ENCODE results near the gene GOLGA1.
A peak's percentile ranks its signal among the peaks of the same experiment; 100 is the strongest.

Gene GOLGA1

DNA sequence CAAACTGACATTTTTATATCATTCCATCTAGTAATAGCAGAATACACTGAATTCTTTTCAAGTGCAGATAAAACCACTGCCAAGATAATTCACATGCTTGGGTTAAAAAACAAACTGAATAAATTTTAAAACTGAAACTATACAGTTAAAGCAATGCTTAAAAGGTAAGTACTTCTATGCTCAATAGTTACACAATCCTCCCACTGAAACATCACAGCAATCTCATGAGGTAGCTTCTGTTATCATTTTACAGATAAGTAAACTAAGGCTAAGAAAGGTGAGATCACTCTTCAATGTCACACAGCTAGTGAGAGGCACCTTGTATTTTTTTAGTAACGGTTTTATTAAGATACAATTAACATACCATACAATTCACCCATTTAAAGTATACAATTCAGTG lies 13.4 kb upstream of the GOLGA1 start:
- TF ChIP-seq, protein P1, sequence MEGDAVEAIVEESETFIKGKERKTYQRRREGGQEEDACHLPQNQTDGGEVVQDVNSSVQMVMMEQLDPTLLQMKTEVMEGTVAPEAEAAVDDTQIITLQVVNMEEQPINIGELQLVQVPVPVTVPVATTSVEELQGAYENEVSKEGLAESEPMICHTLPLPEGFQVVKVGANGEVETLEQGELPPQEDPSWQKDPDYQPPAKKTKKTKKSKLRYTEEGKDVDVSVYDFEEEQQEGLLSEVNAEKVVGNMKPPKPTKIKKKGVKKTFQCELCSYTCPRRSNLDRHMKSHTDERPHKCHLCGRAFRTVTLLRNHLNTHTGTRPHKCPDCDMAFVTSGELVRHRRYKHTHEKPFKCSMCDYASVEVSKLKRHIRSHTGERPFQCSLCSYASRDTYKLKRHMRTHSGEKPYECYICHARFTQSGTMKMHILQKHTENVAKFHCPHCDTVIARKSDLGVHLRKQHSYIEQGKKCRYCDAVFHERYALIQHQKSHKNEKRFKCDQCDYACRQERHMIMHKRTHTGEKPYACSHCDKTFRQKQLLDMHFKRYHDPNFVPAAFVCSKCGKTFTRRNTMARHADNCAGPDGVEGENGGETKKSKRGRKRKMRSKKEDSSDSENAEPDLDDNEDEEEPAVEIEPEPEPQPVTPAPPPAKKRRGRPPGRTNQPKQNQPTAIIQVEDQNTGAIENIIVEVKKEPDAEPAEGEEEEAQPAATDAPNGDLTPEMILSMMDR (IDR thresholded peaks at IDR 0.05; ENCODE audit: extremely low read depth, insufficient read depth, missing control alignments): no peak
- in situ Hi-C loops (cut with MboI; ENCODE audit: low pct_unique_long_range_greater_than_20kb, low sequenced_read_pairs, unreplicated experiment): no loop called here

DNA sequence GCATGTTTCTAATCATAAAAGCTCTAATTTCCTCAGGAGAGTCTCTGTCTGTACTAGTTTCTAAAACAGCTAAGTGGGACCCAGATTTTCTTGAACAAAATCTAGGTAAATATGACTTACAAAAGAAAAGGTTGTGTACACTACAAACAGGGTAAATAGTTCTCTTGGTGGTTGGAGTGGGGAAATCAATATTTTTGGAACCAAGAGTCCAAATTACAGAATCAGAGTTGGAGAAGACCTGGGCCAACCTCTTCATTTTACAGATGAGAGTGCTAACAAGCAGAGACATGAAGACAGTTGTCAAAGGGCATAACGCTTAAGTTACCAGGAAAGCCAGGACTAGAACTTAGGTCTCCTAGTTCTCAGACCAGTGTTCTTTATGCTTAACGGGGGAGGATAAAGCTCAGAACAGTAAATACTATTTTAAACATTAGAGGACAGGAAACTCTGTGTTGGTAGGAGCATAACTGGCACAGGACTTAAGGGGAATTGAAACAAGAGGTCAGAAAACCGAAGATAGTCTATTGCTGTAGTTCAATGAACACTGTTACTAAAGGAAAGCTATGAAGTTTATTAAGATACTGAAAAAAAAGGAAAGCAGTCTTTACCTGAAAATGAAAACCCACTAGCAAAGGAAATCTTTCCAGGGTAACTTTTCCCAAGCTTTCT lies 9.3 kb upstream of the GOLGA1 start:
- TF ChIP-seq, protein P1 (IDR thresholded peaks at IDR 0.05; ENCODE audit: extremely low read depth, insufficient read depth, missing control alignments): no peak
- DNase-seq (ENCODE audit: low spot score): peak; percentile 26
- in situ Hi-C loops (cut with MboI; ENCODE audit: low pct_unique_long_range_greater_than_20kb, low sequenced_read_pairs, unreplicated experiment): no loop called here

More for the DNA sequence above, 13.4 kb upstream of the GOLGA1 start:
- no peak for DNase-seq (ENCODE audit: low spot score)

DNA sequence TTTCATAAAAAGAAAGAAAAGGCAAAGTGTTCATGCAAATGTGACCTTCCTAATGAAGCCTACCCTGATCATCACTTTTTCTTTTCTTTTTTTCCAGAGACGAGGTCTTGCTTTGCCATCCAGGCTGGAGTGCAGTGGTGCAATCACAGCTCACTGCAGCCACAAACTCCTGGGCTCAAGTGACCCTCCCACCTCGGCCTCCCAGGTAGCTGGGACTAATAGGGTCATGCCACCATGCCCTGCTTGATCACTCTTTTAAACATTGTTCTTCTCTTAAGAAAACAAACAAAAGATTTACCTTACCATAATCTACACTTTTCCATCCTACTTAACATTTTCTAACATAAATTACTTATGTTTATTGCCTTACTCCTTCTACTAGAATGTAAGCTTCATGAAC lies 8.5 kb upstream of the GOLGA1 start:
- TF ChIP-seq, protein P1 (IDR thresholded peaks at IDR 0.05; ENCODE audit: extremely low read depth, insufficient read depth, missing control alignments): no peak

GRCh38 chr9:124947727-124948391 lies 7.0 kb upstream of the GOLGA1 start:
- TF ChIP-seq, protein P1 (IDR thresholded peaks at IDR 0.05; ENCODE audit: extremely low read depth, insufficient read depth, missing control alignments): no peak
- no peak for DNase-seq (ENCODE audit: low spot score)
- in situ Hi-C loops (cut with MboI; ENCODE audit: low pct_unique_long_range_greater_than_20kb, low sequenced_read_pairs, unreplicated experiment): no loop called here

More for the DNA sequence above, 8.5 kb upstream of the GOLGA1 start:
- no peak for DNase-seq (ENCODE audit: low spot score)
- in situ Hi-C loops (cut with MboI; ENCODE audit: low pct_unique_long_range_greater_than_20kb, low sequenced_read_pairs, unreplicated experiment): no loop called here

DNA sequence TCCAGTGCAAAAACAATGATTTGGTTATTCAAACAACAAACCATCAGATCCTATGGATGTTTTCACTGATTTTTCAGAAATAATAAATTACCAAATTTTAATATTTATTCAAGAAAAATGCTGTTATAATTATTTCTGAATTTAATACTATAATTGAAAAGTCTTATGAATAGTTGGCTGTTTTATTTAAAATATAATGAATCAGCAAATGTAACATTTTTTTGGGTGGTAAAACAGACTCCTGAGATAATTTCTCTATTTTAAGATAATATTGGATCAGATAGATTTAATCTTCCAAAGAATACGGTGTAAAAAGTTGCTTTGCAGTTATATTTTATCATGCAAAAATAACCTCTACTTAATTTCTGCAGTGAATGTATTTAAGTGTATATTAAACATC lies 5.3 kb upstream of the GOLGA1 start:
- TF ChIP-seq, protein P1 (IDR thresholded peaks at IDR 0.05; ENCODE audit: extremely low read depth, insufficient read depth, missing control alignments): no peak
- no peak for DNase-seq (ENCODE audit: low spot score)
- in situ Hi-C loops (cut with MboI; ENCODE audit: low pct_unique_long_range_greater_than_20kb, low sequenced_read_pairs, unreplicated experiment): no loop called here

DNA sequence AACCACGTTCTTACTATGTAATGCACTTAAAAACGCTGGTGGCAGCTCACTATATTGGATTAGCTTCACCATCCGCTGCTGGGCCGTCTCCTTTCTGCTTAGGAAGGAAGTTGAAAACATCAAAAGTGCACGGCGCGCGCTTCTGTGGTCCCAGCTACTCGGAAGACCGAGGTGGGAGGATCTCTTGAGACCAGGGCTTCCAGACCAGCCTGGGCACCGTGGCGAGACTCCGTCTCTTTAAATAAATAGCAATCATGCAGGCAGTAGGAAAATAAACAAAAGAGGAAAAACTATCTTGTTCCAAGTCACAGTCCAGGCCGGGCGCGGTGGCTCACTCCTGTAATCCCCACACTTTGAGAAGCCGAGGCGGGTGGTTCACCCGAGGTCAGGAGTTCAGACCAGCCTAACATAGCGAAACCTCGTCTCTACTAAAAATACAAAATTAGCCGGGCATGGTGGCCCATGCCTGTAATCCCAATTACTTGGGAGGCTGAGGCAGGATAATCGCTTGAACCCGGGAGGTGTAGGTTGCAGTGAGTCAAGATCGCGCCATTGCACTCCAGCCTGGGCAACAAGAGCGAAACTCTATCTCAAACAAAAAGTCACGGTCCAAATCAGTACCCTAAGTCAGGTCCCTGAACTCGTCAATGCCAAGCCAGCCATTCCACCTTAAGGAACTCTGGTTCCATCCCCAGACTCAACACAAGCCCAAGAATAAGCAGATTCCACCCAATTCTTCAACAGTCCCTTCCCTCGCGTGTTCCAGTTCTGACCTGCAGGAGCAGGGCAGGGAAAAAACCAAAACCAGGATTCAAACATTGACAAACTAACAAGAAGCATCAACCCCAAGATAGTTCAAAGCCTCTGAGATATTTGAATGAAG lies 1.0 kb upstream of the GOLGA1 start:
- DNase-seq (ENCODE audit: low spot score): peak; percentile 46

More for the DNA sequence above, 1.0 kb upstream of the GOLGA1 start:
- in situ Hi-C loops (cut with MboI; ENCODE audit: low pct_unique_long_range_greater_than_20kb, low sequenced_read_pairs, unreplicated experiment): no loop called here
- TF ChIP-seq, protein P1 (IDR thresholded peaks at IDR 0.05; ENCODE audit: extremely low read depth, insufficient read depth, missing control alignments): no peak
